ENCODE measurements around the gene MEX3A.
"Not testable (repeated sequence)": the region's sequence is repeated elsewhere in the genome, so short reads cannot be mapped to it uniquely, and the experiment has no call there.

MEX3A gene

DNA sequence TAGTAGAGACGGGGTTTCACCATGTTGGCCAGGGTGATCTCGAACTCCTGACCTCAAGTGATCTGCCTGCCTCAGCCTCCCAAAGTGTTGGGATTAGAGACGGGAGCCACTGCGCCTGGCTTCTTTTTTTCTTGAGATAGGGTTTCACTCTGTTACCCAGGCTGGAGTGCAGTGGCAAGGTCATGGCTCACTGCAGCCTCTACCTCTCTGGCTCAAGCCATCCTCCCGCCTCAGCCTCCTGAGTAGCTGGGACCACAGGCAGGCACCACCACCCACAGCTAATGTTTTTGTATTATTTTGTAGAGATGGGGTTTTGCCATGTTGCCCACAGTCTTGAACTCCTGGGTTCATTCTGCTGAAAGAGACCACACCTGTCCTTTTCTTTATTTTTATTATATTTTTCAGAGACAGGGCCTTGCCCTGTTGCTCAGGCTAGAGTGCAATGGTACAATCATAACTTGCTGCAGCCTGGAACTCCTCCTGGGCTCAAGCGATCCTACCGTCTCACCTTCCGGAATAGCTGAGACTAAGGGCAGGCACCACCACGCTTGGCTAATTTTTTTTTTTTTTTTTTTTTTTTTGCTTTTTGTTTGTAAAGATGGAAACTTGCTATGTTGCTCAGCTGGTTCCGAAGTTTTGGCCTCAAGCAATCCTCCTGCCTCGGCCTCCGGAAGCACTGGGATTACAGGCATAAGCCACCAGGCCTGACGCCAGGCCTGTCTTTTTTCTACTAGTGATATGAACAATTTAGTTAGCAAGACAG, 35.3 kb upstream of the MEX3A start:
- no peak for DNase-seq

GRCh38 chr1:156116731-156117130, 34.5 kb upstream of the MEX3A start:
- DNase-seq, result not testable (repeated sequence)

- DNase-seq, result peak; percentile 61
Observed at GRCh38 chr1:156115514-156116374, 33.5 kb upstream of the MEX3A start.

DNA sequence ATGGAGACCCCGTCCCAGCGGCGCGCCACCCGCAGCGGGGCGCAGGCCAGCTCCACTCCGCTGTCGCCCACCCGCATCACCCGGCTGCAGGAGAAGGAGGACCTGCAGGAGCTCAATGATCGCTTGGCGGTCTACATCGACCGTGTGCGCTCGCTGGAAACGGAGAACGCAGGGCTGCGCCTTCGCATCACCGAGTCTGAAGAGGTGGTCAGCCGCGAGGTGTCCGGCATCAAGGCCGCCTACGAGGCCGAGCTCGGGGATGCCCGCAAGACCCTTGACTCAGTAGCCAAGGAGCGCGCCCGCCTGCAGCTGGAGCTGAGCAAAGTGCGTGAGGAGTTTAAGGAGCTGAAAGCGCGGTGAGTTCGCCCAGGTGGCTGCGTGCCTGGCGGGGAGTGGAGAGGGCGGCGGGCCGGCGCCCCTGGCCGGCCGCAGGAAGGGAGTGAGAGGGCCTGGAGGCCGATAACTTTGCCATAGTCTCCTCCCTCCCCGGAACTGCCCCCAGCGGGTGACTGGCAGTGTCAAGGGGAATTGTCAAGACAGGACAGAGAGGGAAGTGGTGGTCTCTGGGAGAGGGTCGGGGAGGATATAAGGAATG, 32.8 kb upstream of the MEX3A start:
- no peak for DNase-seq

GRCh38 chr1:156114101-156114918, 32.0 kb upstream of the MEX3A start, which contains the start of gene LMNA:
Gene LMNA, plus strand, starts transcription at chr1:156114711. Its CDS starts 208 bp downstream, at chr1:156114919.
- DNase-seq, result peak; percentile 80

- DNase-seq, result no peak
Observed at GRCh38 chr1:156113282-156113950, 31.2 kb upstream of the MEX3A start.

GRCh38 chr1:156112276-156113137, 30.2 kb upstream of the MEX3A start:
- peak; percentile 32 for DNase-seq

GRCh38 chr1:156111355-156111962, 29.2 kb upstream of the MEX3A start:
- no peak for DNase-seq

DNA sequence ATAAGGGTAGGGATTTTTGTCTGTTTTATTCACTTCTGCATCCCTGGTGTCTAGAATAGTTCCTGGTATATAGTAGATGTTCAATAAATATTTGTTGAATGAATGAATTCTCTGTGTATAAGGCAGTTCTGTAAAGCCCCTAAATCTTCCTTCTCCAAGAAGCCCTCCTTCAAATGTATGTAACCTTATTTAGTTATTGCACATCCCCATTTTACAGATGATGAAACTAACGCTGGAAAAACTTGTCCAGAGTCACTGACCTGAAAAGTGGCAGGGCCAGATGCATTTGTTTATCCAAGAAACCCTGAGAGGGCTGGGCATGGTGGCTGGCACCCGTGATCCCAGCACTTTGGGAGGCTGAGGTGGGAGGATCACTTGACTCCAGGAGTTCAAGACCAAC, 28.0 kb upstream of the MEX3A start:
- DNase-seq, result no peak

DNA sequence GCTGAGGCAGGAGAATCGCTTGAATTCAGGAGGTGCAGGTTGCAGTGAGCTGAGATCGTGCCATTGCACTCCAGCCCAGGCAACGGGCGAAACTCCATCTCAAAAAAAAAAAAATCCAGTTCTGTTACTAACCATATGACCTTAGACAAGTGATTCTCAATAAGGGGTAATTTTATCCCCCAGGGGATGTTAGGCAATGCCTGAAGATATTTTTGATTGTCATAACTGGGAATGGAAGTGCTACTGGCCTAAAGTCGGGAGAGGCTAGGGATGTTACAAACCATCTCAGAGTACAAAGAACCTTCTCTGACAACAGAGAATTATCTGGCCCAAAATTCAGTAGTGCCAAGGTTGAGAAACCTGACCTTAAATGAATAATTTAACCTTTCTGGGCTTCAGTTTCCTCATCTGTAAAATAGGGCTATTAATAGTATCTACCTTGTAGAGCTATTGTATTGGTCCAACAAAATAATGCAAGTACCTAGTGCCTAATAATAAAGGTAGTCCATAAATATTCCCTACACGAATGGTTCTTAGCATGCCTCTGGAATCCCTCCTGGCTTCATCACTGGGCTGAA, 26.5 kb upstream of the MEX3A start:
- DNase-seq, result no peak

DNA sequence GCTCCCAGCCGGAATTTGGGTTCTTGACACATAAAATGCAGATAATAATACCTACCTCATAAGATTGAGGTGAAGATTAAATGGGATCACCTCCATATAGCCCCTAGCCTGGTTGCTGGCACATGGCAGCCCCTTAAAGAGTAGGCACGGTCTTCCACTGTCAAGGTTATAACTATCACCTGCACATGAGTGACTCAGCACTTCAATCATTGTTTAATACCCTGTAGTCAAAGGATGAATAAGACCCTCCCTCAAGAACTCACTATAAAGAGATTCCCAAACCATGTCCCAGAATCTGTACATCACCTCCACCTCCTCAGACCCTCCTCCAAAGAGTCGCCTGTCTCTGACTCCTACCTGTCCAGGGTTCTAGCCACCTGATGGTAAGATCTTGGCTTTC, 25.8 kb upstream of the MEX3A start:
- DNase-seq, result no peak

DNA sequence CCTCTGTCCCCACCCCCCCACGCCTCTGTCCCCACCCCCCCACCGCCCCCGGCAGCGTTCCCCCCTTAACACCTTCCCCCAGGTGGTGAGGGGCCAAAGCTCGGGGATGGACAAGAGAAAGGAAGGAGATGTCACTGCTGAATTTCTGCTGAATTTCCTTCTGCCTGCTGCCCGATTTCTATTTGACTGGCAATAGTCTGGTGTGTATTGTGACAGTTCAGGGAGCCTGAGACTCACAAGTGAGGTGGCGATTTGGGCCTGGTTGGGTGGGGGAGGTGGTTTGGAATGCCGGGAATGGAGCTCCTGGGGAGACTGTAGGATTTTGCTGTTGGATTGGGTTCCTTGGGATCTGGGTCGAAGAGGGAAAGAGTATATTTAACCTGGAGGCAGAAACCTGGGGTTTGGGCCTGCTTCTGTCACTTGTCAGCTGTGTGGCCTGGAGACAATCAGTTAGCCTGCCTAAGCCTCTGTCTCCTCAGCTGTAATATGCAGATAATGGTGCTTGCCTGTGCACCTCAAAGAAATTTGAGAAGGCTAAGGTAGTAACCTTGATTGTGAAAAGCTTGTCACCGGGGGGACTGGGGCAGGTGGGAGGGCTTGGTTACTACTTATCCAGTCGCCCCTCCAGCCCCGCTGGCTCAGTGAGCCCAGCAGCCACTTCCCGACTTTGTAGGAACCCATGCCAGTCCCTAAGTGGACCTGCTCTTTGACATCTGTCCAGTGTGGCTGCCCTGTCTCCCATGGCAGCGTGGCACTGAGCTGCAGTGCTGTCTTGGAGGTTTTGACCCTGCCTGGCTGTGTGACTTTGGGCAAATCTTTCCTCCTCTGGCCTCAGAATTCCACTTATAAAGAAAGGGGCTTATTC, 24.6 kb upstream of the MEX3A start:
- no peak for DNase-seq

GRCh38 chr1:156104861-156105832, 22.9 kb upstream of the MEX3A start:
- DNase-seq, result no peak

- DNase-seq, result no peak
Observed at GRCh38 chr1:156104065-156104810, 22.0 kb upstream of the MEX3A start.

- DNase-seq, result no peak
Observed at GRCh38 chr1:156103521-156103947, 21.3 kb upstream of the MEX3A start.

DNA sequence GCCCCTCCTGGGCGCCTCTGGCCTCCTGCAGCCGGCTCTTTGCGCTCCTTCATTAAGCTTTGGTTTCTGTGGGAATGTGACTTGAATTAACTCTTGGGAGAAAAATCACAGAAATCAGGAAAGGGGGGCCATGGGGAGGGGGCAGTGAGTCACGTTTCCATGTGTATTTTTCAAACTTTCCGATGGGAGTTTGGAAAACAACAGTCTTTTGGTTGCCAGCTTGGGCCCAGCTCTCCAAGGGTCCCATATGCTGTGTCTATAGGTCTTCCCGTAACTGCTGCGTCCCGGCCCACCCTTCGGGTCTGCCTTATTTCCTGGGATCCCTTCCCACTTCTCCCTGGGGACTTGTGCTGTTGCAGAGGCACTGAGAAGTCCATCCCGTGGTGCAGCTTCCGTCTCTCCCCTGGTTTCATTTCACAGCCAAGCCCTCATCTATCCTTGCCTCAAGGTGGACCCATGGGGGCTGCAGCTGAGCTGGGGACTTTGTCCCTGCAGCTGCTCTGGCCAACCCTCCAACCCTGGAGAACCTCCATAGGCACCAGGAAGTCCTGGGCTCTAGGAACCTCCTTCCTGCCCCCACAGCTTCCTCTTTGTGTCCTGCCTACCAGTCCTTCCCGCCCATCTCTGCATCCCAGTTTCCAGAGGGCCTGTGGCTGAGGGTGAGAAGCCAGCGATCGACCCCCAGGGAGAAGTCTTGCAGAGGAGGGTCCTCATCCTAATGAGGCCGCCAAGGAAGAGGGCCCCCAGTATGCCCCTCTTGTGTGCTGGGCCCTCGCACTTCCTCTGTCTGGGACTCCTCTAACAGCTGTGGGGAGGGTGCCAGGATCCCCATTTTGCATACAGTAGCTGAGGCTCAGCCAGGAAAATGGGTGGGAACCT, 20.6 kb upstream of the MEX3A start:
- no peak for DNase-seq
